ENCODE results near the gene WFIKKN1.

Gene WFIKKN1

DNA sequence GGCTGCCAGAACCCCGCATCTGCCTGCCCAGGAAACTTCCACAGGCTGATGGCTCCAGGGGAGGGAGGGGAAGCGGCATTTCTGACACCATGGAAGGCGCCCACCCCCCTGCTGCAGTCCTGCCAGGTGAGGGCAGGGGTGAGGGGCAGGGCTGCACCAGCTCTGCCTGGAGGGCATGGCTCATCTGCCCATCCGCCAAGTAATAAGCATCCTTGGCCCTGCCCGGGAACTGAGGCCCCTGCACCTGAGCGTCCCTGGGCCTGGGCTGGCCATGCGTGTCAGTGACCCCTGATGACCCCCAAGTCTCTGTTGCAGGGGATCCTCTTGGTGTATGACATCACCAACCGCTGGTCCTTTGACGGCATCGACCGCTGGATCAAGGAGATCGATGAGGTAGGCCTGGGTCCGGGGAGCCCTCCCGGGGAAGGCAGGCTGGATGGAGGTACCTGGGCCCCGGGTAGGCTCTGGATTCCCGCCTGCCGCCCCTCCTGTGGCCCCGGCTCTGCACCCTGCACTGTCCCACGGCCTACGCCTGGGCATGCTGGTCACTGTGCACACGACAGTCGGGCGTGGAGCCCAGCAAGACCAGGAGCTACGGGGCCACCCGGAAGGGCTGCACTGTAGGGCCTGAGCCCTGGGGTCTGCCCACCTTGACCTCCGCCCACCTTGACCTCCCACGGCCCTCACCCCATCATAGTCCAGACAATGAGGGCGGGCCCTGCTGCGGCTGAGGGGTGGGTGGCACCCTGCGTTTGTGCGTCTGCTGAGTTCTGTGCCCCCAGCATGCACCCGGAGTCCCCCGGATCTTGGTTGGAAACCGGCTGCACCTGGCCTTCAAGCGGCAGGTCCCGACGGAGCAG, 5.4 kb upstream of the WFIKKN1 start:
- no peak for DNase-seq

DNA sequence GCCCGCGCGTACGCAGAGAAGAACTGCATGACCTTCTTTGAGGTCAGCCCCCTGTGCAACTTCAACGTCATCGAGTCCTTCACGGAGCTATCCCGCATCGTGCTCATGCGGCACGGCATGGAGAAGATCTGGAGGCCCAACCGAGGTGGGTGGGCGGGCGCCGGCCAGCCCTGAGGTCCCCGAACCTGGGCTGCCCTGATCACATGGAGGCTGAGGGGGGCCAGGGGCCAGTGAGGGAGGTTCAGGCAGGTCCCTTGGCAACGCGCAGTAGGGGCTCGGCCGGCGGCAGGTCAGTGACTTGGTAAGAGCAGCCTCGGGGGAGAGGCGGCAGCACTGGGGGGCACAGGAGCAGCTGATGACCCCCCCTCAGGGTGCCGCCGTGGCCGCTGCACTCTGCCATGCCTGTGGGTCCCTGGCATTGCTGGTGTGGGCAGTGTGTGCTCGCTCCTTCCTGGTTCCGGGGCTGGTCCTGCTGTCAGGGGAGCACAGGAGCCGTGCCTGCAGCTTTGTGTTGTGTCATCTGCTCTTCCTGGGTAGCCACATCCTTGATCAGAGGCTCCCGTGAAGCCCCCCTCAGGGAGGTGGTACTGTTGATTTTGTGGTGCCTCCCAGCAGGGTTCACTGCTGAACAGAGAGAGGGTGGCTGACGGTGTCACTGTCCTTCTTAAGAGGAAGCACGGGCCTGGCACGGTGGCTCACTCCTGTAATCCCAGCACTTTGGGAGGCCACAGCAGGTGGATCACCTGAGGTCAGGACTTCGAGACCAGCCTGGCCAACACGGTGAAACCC, 4.6 kb upstream of the WFIKKN1 start:
- DNase-seq = no peak

DNA sequence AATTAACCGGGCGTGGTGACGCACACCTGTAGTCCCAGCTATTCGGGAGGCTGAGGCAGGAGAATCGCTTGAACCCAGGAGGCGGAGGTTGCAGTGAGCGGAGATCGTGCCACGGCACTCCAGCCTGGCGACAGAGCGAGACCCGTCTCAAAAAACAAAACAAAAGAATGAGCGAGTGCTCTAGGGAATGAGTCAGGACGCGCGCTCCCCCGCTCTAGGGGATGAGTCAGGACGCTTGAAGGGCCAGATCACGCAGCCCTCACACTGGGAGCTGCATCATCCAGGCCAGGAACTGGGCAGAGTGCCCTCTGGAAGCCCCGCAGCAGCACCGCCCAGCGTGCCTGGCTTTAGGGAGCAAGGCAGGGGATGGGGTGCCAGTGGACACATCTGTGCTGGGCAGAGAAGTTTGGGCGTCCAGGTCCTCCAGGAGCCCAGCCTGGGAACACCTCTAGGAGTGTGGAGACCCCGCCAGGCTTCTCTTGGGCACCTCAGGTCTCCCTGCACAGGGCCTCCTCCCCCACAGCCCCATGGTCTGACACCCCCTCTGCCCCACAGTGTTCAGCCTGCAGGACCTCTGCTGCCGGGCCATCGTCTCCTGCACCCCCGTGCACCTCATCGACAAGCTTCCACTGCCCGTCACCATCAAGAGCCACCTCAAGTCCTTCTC, 3.9 kb upstream of the WFIKKN1 start:
- peak; percentile 96 for DNase-seq

DNA sequence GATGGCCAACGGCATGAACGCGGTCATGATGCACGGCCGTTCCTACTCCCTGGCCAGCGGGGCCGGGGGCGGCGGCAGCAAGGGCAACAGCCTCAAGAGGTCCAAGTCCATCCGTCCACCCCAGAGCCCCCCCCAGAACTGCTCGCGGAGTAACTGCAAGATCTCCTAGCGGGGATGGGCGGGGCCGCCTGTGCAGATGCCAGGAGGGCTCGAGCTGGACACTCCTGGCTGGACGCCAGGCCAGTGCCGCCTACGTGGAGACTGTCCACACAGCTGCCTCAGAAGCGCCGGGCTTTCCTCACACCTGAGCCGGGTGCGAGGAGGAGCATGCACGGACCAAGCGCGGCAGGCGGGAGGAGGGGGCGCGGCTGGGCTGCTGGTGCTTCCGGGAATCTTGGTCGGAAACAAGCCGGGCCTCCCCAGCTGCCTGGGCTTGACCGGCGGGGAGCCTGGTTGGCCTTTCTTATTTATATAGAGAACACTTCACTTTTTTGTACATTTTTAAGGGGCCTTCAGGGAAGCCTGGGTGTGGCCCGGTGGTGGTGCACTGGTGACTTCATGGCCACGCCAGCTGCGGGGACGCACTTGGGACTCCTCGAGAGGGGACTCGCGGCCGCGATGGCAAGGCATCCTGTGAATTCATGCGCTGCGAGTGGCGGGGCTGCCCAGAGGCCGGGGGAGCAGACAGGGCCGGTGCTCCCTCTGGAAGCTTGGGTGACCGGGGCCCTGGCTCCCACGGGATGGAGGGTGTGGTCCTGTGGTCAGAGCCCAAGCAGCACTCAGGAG, 3.1 kb upstream of the WFIKKN1 start:
- DNase-seq = no peak

DNA sequence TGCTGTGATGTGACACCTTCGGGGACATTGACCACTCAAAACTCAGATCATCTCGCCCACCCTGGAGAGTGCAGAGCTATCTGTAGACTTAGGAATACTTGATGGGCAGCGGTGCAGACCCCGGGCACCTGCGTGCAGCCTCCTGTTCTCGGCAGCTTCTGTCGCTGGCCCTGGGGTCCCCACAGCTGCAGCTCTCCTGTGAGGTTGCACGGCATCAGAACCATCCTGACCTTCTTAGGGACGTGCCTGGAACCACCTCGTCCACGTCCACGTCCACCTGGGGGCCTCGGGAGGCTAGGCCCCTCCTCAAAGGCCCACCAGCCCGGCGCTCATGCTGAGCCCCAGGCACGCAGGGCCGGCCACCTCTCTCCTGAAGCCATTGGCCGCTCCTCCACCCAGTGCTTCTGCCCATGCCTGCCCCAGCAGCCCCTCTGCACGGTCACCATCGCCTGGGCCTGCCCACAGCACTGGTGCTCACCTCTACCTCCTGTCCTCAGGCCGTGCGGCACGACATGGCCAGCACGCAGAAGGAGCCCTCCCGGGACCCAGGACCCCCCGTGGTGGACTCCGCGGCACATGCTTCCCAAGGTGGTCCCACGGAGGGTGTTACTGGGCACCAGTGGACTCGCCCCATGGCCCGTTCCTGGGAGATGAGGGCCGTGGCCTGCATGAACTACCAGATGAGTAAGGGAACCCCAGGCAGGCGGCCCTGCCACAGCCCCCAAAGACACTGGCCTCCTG, 2.3 kb upstream of the WFIKKN1 start:
- no peak for DNase-seq

DNA sequence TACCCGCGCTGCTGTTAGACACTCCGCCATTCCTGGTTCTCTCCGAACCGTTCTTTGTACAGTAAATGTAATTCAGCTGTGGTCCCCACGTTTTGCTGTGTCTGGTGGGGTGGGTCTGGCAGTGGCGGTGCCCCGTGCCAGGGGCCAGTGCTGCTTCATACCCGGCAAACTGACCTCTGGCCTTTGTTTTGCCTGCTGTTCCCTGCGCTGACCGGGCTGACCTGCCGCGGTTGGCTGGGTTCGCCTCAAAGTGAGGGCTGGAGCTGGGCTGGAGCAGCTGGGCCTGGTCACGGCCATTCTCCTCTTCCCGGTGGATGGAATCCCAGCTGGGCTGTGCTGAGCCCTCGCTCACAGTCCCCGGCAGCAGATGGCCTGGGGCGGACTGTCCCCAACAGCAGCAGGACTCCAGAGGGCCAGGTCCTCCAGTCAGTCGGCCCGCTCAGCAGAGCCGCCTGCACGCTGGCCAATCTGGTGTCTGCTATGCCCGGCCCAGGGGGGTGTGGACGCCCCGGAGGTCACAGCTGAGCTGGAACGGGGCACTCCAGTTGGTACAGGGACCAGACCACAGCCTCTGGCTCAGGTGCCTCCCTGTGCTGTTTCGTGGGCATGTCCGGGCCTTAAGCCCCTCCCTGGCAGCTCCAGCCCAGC, 1.5 kb upstream of the WFIKKN1 start:
- DNase-seq = no peak

DNA sequence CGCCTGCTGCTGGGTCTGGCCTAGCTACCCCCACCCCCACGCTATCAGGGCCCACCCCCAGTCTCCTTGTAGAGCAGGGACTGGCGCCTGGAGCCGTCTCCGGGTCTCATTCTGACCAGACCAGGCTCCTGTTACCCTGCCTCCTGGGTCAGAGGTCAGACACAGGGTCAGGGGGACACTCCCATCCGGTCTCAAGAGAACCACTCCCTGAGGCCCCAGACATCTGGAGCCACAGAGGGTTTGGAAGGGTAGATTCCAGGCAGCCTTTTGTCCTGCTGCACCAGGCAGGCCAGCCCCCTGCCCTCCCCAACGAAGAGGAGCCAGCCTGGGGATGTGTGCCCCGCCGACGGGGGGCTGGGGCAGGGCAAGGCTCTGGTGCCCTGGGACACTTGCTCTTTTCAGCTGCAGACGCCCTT, 944 bp upstream of the WFIKKN1 start:
- no peak for DNase-seq

DNA sequence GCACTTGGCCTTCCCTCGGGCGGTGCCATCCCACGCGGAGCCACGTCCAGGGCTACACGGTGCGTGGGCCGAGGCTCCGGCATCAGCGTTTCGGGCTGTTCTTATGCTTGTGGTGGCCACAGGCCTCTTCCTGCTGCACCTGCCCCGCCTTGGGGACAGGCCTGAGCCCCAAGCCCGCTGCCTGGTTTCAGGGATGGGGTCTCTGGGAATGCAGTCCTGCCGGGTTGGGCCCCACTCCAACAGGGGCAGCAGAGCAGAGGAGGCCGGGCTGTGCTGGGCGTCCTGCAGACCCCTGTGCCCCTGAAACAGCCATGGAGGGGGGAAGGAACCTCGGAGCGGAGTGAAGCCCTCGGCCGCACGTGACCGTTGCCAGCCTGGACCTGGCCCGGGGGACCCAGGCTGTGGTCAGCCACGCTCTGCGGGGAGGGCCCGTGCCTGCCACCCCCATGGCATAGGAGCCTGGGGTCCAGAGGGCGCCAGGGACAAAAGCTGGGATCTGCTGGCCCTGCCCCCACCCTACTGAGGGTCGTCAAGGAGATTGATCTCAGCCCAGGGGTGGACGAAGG, 453 bp upstream of the WFIKKN1 start:
- DNase-seq = no peak

DNA sequence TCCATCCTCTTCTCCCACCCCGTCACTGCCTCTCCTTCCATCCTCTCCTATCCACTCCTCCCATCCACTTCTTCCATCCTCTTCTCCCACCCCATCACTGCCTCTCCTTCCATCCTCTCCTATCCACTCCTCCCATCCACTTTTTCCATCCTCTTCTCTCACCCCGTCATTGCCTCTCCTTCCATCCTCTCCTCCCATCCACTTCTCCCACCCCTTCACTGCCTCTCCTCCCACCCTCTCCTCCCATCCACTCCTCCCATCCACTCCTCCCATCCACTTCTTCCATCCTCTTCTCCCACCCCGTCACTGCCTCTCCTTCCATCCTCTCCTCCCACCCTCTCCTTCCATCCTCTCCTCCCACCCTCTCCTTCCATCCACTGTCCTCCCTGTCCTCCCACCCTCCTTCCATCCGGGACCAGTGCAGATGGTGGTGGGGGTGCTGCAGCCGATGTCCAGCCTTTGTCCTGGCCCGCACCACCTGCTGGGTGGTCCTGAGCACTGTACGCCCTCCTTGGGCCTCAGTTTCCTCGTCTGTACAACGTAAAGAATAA, 1.1 kb downstream of the WFIKKN1 start:
- no peak for DNase-seq

DNA sequence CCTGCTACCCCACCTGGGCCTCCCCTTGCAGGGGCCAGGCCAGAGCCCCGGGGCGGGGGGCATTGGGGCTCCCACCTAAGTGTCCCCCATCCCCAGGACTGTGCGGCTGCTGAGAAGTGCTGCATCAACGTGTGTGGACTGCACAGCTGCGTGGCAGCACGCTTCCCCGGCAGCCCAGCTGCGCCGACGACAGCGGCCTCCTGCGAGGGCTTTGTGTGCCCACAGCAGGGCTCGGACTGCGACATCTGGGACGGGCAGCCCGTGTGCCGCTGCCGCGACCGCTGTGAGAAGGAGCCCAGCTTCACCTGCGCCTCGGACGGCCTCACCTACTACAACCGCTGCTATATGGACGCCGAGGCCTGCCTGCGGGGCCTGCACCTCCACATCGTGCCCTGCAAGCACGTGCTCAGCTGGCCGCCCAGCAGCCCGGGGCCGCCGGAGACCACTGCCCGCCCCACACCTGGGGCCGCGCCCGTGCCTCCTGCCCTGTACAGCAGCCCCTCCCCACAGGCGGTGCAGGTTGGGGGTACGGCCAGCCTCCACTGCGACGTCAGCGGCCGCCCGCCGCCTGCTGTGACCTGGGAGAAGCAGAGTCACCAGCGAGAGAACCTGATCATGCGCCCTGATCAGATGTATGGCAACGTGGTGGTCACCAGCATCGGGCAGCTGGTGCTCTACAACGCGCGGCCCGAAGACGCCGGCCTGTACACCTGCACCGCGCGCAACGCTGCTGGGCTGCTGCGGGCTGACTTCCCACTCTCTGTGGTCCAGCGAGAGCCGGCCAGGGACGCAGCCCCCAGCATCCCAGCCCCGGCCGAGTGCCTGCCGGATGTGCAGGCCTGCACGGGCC, 1.9 kb downstream of the WFIKKN1 start:
- no peak for DNase-seq

DNA sequence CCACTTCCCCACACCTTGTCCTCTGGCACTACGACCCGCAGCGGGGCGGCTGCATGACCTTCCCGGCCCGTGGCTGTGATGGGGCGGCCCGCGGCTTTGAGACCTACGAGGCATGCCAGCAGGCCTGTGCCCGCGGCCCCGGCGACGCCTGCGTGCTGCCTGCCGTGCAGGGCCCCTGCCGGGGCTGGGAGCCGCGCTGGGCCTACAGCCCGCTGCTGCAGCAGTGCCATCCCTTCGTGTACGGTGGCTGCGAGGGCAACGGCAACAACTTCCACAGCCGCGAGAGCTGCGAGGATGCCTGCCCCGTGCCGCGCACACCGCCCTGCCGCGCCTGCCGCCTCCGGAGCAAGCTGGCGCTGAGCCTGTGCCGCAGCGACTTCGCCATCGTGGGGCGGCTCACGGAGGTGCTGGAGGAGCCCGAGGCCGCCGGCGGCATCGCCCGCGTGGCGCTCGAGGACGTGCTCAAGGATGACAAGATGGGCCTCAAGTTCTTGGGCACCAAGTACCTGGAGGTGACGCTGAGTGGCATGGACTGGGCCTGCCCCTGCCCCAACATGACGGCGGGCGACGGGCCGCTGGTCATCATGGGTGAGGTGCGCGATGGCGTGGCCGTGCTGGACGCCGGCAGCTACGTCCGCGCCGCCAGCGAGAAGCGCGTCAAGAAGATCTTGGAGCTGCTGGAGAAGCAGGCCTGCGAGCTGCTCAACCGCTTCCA, 2.7 kb downstream of the WFIKKN1 start:
- DNase-seq = no peak

DNA sequence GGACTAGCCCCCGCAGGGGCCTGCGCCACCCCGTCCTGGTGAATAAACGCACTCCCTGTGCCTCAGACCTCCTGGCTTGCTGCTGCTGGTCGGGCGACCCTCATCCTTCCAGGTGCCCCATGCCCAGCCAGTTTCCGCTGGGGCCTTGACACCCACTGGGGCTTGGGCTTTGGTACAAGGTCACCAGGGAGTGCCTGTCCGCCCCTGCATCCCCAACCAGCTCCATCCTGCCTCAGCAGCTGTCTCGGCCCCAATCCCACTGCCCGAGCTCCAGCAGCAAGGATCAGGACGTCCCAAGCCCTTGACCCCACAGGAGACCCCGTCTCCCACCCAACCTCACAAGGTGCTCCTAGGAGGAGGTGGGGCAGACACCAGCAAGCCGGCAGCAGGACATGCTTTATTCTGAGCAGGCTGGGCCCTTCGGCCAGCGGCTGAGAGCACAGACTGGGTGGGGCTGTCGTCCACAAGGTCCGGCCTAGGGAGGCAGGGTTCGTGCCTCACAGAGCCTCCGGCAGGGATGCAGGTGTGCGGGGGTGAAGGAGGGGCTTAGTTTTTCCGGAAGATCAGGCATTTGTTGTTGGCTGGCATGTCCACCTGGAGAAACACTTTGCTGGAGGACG, 3.4 kb downstream of the WFIKKN1 start:
- no peak for DNase-seq

DNA sequence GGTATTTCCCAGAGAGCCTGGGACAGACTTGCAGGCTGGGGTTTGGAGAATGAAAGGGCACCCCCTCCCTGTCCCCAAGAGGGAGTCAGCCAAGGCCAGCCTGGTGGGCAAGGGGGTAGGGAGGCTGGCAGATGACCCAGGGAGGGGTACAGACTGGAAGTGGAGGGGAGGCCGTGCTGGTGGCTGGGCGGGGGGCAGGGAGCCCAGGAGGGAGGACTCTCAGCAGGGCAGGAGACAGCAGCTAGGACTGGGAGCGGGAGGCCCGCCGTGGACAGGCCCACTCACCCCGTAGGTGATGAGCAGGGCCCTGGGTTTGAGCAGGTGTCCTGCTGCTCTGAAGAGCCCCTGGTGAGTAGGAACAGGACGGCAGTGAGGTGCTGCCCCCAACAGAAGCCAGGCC, 4.2 kb downstream of the WFIKKN1 start:
- no peak for DNase-seq

DNA sequence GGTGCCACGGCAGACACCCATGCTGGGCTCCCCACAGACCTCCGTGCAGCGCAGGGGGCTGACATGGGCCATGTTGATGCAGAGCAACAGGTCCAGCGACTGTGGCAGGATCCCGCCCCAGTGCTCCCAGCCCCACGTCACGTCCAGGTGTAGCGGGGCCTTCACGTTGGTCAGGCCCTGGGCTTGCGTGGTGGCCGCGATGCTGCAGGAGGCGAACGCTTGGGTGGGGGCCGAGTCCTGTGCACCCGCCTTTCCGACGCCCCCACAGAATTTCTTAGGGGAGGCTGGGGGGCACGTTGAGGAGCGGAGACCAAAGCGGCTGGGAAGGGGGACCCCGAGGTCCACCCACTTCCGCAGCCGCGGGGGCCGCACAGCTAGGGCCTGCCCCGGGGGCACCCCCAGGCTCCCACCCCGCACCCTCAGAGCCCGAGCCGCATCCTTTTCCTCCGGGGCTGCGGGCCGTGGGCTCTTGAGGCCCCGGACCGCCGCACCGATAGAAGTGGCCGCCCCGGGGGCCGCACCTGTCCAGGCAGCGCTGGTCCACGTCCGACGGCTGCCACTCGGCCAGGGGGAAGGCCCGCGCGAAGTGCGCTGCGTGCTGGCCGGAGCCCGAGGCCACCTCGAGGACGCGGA, 4.9 kb downstream of the WFIKKN1 start:
- DNase-seq = no peak

DNA sequence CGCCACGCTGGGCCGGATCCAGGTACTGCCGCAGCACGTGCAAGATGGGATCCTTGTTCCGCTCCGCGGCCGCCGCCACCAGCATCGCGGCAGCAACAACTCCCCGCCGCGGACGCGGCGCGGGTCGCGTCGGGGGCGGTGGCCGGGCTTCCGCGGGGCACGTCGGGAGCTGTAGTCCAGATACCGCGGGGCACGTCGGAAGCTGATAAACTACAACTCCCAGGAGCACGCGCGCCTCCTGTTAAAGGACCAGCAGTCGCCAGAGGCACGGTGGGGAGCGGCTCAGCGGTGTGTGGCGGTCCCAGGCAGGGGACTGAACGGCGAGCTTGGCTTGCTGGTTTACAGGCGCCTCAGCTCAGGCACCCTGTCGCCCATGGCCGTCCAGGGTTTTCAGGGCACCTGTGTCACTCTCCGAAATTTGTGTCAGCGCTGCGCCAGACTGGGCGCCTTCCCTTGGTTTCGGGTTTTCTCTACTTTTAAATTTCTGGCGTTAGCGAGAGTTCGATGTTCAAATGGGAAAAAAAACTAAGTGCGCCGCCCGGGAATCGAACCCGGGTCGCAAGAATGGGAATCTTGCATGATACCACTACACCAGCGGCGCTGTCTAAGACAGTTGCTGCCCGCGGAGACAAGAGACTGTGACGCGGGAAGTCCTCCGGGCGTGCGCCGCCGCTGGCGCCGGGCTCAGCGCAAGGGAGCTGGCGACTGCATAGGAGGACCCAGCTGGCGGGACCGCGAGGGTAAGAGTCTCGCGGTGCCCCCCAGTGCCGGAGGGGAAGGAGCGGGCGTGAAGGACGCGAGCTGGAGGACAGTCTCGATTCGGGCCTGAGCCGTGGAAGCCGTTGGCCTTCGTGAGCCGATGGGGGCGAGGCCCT, 5.7 kb downstream of the WFIKKN1 start, which contains the start of gene METTL26:
METTL26 (minus strand) TSS at position 100 of the 875 bp plus-strand sequence; CDS start at position 85, 15 bp downstream.
- DNase-seq = peak; percentile 92

DNA sequence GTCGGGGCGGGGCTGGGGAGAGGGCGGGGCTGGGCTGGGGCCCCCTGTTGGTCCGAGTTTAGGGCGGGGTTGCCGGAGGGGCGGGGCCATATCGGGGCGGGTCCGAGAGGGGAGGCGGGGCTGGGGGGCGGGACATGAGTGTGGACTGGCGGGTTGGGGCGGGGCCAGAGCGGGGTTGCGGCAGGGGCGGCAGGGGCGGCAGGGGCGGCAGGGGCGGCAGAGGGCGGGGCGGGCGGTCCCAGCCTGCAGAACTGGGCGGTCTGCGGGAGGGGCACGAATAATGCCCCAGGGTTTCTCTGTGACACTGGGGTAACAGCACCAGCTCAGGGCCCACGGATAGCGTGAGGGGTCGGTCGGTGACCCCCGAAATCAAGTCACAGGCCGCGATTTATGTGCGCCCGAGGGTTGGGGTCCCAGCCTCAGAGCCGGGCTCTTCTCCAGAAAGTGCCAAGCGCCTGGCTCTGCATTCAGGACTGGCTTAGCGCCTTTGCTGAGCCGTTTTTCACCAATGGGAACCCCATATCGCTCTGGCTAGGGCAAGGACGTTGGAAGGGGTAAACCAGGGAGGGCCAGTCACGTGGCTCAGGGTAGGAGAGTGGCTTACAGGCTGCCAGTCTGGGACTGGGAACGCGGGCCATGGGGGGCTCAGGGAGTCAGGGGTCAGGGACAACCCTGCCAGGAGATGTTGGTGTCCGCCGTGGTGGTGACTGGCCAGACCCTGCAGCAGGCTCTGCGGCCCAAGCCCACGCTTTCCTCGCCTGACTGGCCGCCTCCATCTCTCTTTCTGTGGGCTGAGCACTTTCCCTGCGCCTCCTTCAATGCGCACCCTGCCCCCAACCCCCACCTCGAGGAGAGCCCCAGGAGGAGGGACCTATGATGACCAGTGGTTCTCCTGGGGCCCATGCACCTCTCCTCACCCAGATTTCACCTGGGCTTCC, 6.6 kb downstream of the WFIKKN1 start:
- peak; percentile 79 for DNase-seq

Data from amniotic stem cell (primary cell).